HS-5 (cell line): ENCODE results near the gene LHPP.

Source experiments
- DNase-seq: peaks from one replicate; pipeline ENCODE4 v3.0.0-alpha.2; 2012; ENCODE audit warnings: low read depth

LHPP gene

GRCh38 chr10:124496620-124497019 is 35.0 kb downstream of the LHPP start:
- no peak for DNase-seq

- DNase-seq = no peak
Observed at GRCh38 chr10:124497196-124497881, 35.7 kb downstream of the LHPP start.

GRCh38 chr10:124498056-124498455 is 36.4 kb downstream of the LHPP start:
- no peak for DNase-seq

- no peak for DNase-seq
Observed at GRCh38 chr10:124500757-124501156, 39.1 kb downstream of the LHPP start.

- no peak for DNase-seq
Observed at GRCh38 chr10:124504711-124505110, 43.1 kb downstream of the LHPP start.

GRCh38 chr10:124505279-124505678 is 43.7 kb downstream of the LHPP start:
- no peak for DNase-seq

- no peak for DNase-seq
Observed at GRCh38 chr10:124508070-124508667, 46.5 kb downstream of the LHPP start.

GRCh38 chr10:124508907-124509454 is 47.4 kb downstream of the LHPP start:
- DNase-seq = no peak

GRCh38 chr10:124509880-124510632 is 48.4 kb downstream of the LHPP start:
- no peak for DNase-seq

GRCh38 chr10:124510759-124511158 is 49.1 kb downstream of the LHPP start:
- no peak for DNase-seq

GRCh38 chr10:124511205-124512039 is 49.8 kb downstream of the LHPP start:
- no peak for DNase-seq

- DNase-seq = no peak
Observed at GRCh38 chr10:124512040-124512428, 50.4 kb downstream of the LHPP start.

- no peak for DNase-seq
Observed at GRCh38 chr10:124512600-124512999, 51.0 kb downstream of the LHPP start.

- no peak for DNase-seq
Observed at GRCh38 chr10:124515244-124515970, 53.8 kb downstream of the LHPP start.

- DNase-seq = no peak
Observed at GRCh38 chr10:124516181-124516580, 54.6 kb downstream of the LHPP start.

- DNase-seq = no peak
Observed at GRCh38 chr10:124516746-124517397, 55.2 kb downstream of the LHPP start.

GRCh38 chr10:124517461-124517860 is 55.8 kb downstream of the LHPP start:
- no peak for DNase-seq

- no peak for DNase-seq
Observed at GRCh38 chr10:124517931-124518330, 56.3 kb downstream of the LHPP start.

- no peak for DNase-seq
Observed at GRCh38 chr10:124518366-124518765, 56.7 kb downstream of the LHPP start.

- DNase-seq = no peak
Observed at GRCh38 chr10:124520558-124521428, 59.2 kb downstream of the LHPP start.
